HepG2 (cell line): Measurements from ENCODE around the gene MGMT. TPM values are rescaled to one million over a fixed set of nuclear protein-coding genes. Genes with fewer than 3 reads are reported as not detected.

Experiments
- ATAC-seq: fragments of 200-7000 bp; cut with Tn5 transposase; 3 replicates; pipeline ENCODE4 v1.9.1; 2020; ENCODE audit warnings: mild to moderate bottlenecking, moderate library complexity
- BruUV-seq: library from RNA; stranded (reverse); fragments of 400-500 nt; replicated peaks from 2 replicates; lab custom pipeline; 2021; lab: Mats Ljungman, UMichigan
- CTCF ChIA-PET: fragments of 300-600 bp; formaldehyde crosslinking; extraction: SDS; loops from one replicate; lab custom pipeline; 2021; ENCODE audit warnings: low total read pairs, inconsistent platforms, low intra/inter-chr PET ratio; lab: Yijun Ruan, JAX
- POLR2A ChIA-PET: fragments of 350-600 bp; sonication (Branson Sonifier 250); formaldehyde crosslinking; loops from one replicate; lab custom pipeline; 2020; ENCODE audit warnings: antibody characterized with exemption, inconsistent platforms; lab: Yijun Ruan, JAX
- DNase-seq: peaks from one replicate; pipeline ENCODE4 v3.0.0-alpha.2; 2015; ENCODE audit warnings: low spot score
- FAIRE-seq: peaks from 3 replicates; lab custom pipeline; 2011; peaks lifted over from hg19 to GRCh38; lab: Jason Lieb, UNC
- H2AFZ ChIP-seq: one replicate; pipeline ENCODE4 v1.6.1; 2011; ENCODE audit warnings: low read length, inconsistent platforms
- H3K27ac ChIP-seq: fragments of 300-600 bp; 3 replicates; pipeline ENCODE4 v1.8.0; 2011; ENCODE audit warnings: mixed run types, mild to moderate bottlenecking, mixed read lengths, low read length, inconsistent platforms; ENCODE audit not compliant: insufficient read depth; ENCODE audit errors: extremely low read length
- H3K27me3 ChIP-seq, 2 experiments: fragments of 200-600 bp in 1 of 2; 2 replicates in 1 of 2; 3 replicates in 1 of 2; pipeline versions ENCODE4 v1.6.0 to v1.8.0; 2011; ENCODE audit warnings: low read length in 2 of 2, mild to moderate bottlenecking in 2 of 2, moderate library complexity in 2 of 2, inconsistent platforms in 1 of 2; ENCODE audit not compliant: insufficient read depth in 2 of 2, control insufficient read depth in 1 of 2
- H3K36me3 ChIP-seq, 2 experiments: fragments of 200-600 bp in 1 of 2; replicated peaks in 1 of 2; 2 replicates in 1 of 2; 3 replicates in 1 of 2; pipeline versions ENCODE4 v1.5.1 to v1.8.0; 2011; ENCODE audit warnings: low read length in 2 of 2, inconsistent platforms in 1 of 2; ENCODE audit not compliant: insufficient read depth in 2 of 2, control insufficient read depth in 1 of 2
- H3K4me1 ChIP-seq: 2 replicates; pipeline ENCODE4 v1.5.1; 2012; ENCODE audit warnings: low read length, inconsistent platforms; ENCODE audit not compliant: insufficient read depth
- H3K4me2 ChIP-seq: 2 replicates; pipeline ENCODE4 v1.6.0; 2011; ENCODE audit warnings: low read depth, low read length, inconsistent platforms
- H3K4me3 ChIP-seq, 3 experiments: fragments of 200-600 bp in 1 of 3; sonication (generic), shearing (Covaris generic) in 1 of 3; replicated peaks in 1 of 3; 2 replicates each; pipeline ENCODE4 v1.5.1; 2011 to 2016; ENCODE audit warnings: low read length in 3 of 3, inconsistent platforms in 2 of 3, low read depth in 2 of 3, mild to moderate bottlenecking in 2 of 3, control low read depth in 1 of 3, mixed read lengths in 1 of 3; ENCODE audit not compliant: insufficient read depth in 1 of 3
- H3K79me2 ChIP-seq: one replicate; pipeline ENCODE4 v1.6.1; 2011; ENCODE audit warnings: low read length, inconsistent platforms; ENCODE audit not compliant: insufficient read depth
- H3K9ac ChIP-seq: 2 replicates; pipeline ENCODE4 v1.6.0; 2011; ENCODE audit warnings: mild to moderate bottlenecking, low read depth, low read length, inconsistent platforms; ENCODE audit not compliant: insufficient read depth
- H3K9me3 ChIP-seq: 2 replicates; pipeline ENCODE4 v1.5.1; 2012; ENCODE audit warnings: mild to moderate bottlenecking, low read length
- H4K20me1 ChIP-seq: 2 replicates; pipeline ENCODE4 v1.6.0; 2011; ENCODE audit warnings: inconsistent platforms, mild to moderate bottlenecking, low read length, moderate library complexity; ENCODE audit not compliant: insufficient read depth
- ERF ChIP-seq: IDR thresholded peaks from 2 replicates; pipeline ENCODE4 v1.6.1; 2018; ENCODE audit warnings: missing biosample characterization, missing genetic modification reagents
- GATAD1 ChIP-seq: IDR thresholded peaks from 2 replicates; pipeline ENCODE4 v1.6.1; 2016; ENCODE audit warnings: missing genetic modification reagents, missing compliant biosample characterization
- HNF4A ChIP-seq: sonication (generic); formaldehyde crosslinking; IDR thresholded peaks from 2 replicates; pipeline ENCODE4 v1.4.0; 2020; ENCODE audit warnings: missing genetic modification reagents
- HNRNPK ChIP-seq: fragments of 200-400 bp; formaldehyde crosslinking; IDR thresholded peaks from 2 replicates; pipeline ENCODE4 v1.6.1; 2018; ENCODE audit warnings: low read length, low read depth, moderate library complexity, mild to moderate bottlenecking; ENCODE audit not compliant: poor library complexity, severe bottlenecking
- IRF2 ChIP-seq: IDR thresholded peaks from 2 replicates; pipeline ENCODE4 v1.6.1; 2018; ENCODE audit warnings: missing genetic modification reagents, missing compliant biosample characterization
- MXD4 ChIP-seq: IDR thresholded peaks from 2 replicates; pipeline ENCODE4 v1.6.1; 2016; ENCODE audit warnings: mild to moderate bottlenecking, missing biosample characterization, missing genetic modification reagents
- NAIF1 ChIP-seq: sonication (generic); formaldehyde crosslinking; IDR thresholded peaks from 2 replicates; pipeline ENCODE4 v1.5.0; 2020; ENCODE audit warnings: mild to moderate bottlenecking, missing genetic modification reagents, borderline replicate concordance
- NFE2L2 ChIP-seq: fragments of 150-350 bp; IDR thresholded peaks from 2 replicates; pipeline ENCODE4 v1.6.1; 2014; ENCODE audit warnings: low read length
- NR2F2 ChIP-seq: IDR thresholded peaks from 2 replicates; pipeline ENCODE4 v1.6.1; 2012; ENCODE audit warnings: low read depth, inconsistent platforms, borderline replicate concordance
- PCBP1 ChIP-seq: fragments of 200-400 bp; formaldehyde crosslinking; IDR thresholded peaks from 2 replicates; pipeline ENCODE4 v1.6.1; 2017; ENCODE audit warnings: mild to moderate bottlenecking, low read depth, low read length, borderline replicate concordance
- PRDM10 ChIP-seq: sonication (generic); formaldehyde crosslinking; IDR thresholded peaks from 2 replicates; pipeline ENCODE4 v1.4.0; 2020; ENCODE audit warnings: low read depth, missing genetic modification reagents
- SMYD3 ChIP-seq: sonication (generic); formaldehyde crosslinking; IDR thresholded peaks from 2 replicates; pipeline ENCODE4 v1.8.1; 2023; ENCODE audit warnings: mild to moderate bottlenecking, missing genetic modification reagents
- UBTF ChIP-seq: sonication (generic); formaldehyde crosslinking; IDR thresholded peaks from 2 replicates; pipeline ENCODE4 v1.4.0; 2020; ENCODE audit warnings: mild to moderate bottlenecking, missing genetic modification reagents
- ZBTB42 ChIP-seq: sonication (generic); formaldehyde crosslinking; IDR thresholded peaks from 2 replicates; pipeline ENCODE4 v1.5.0; 2020; ENCODE audit warnings: mild to moderate bottlenecking, missing genetic modification reagents
- ZEB1 ChIP-seq: IDR thresholded peaks from 2 replicates; pipeline ENCODE4 v1.6.1; 2012; ENCODE audit warnings: mild to moderate bottlenecking, low read depth, inconsistent platforms; ENCODE audit not compliant: insufficient replicate concordance
- ZNF33B ChIP-seq: sonication (generic); formaldehyde crosslinking; IDR thresholded peaks from 2 replicates; pipeline ENCODE4 v1.5.1; 2020; ENCODE audit warnings: mild to moderate bottlenecking, missing genetic modification reagents
- ZNF446 ChIP-seq: sonication (generic); formaldehyde crosslinking; IDR thresholded peaks from 2 replicates; pipeline ENCODE4 v1.5.0; 2020; ENCODE audit warnings: mild to moderate bottlenecking, missing genetic modification reagents
- ZSCAN9 ChIP-seq: IDR thresholded peaks from 2 replicates; pipeline ENCODE4 v1.6.1; 2016; ENCODE audit warnings: borderline replicate concordance
- WGBS: methylation state at CpG from one replicate; pipeline ENCODE4 v1.1.6; 2017; ENCODE audit warnings: low lambda C conversion rate; 5-methylcytosine and 5-hydroxymethylcytosine counted together
- in situ Hi-C: cut with HindIII; loops from 2 replicates; pipeline ENCODE4 v1.10.0; 2017; ENCODE audit warnings: low pct_unique_long_range_greater_than_20kb; ENCODE audit not compliant: extremely low pct_ligation_motif_present
- intact Hi-C: fragments of 100-400 bp; cut with micrococcal nuclease; formaldehyde crosslinking; loops from one replicate; pipeline ENCODE4 v1.10.0; 2022; ENCODE audit not compliant: unreplicated experiment
- polyA plus RNA-seq, 8 experiments: library from polyadenylated mRNA; depleted of rRNA in 3 of 8; stranded (reverse) in 7 of 8; unstranded in 1 of 8; fragments of >200 nt; fragmentation: Illumina TruSeq in 4 of 8; extraction: Trizol in 4 of 8; gene quantifications; 2 replicates each; pipeline versions ENCODE4 v1.2.1 to v1.2.3, GENCODE V29; 2011 to 2016; ENCODE audit warnings: low read depth in 4 of 8, missing spikeins in 1 of 8, mixed read lengths in 1 of 8; ENCODE audit not compliant: insufficient read depth in 1 of 8
- total RNA-seq, 5 experiments: library from RNA; depleted of rRNA; stranded (reverse); fragments of >200 nt; fragmentation: Illumina TruSeq; extraction: Trizol; gene quantifications; 2 replicates each; pipeline ENCODE4 v1.2.3, GENCODE V29; 2016; ENCODE audit warnings: low read depth in 1 of 5

Gene MGMT
- total and polyA plus RNA-seq, 2 of the 13 experiments (the other 11 are each of a cell fraction or from before 2014, with no cell fraction given): 12.0 to 19.5 TPM

GRCh38 chr10:129780198-129780597 lies 313.2 kb downstream of the MGMT start:
- H3K4me3 ChIP-seq: no peak overlapping the region
- H3K4me2 ChIP-seq: no peak overlapping the region
- H3K27ac ChIP-seq: no peak overlapping the region
- 21% methylated on average over 6 of the region's 6 CpGs for WGBS
- ChIA-PET POLR2A (no interaction called here), CTCF (no interaction called here)
- intact Hi-C loops: no loop called here
- in situ Hi-C loops: no loop called here
- no peak for DNase-seq
- H4K20me1 ChIP-seq: no peaks in the 10 kb centered on the region
- H2AFZ ChIP-seq: no peak overlapping the region
- no peaks in the 10 kb centered on the region for H3K9me3 ChIP-seq
- no peak overlapping the region for H3K9ac ChIP-seq
- ATAC-seq: peak; percentile 51; the same call in 2 of the 3 replicates
- no peaks in the 10 kb centered on the region for H3K27me3 ChIP-seq
- H3K4me1 ChIP-seq: peaks cover 7% of the 10 kb centered on the region; the same call in 1 of the 2 replicates
- no peaks in the 10 kb centered on the region for H3K36me3 ChIP-seq
- BruUV-seq: no TSS peak
- no peak for FAIRE-seq
- H3K79me2 ChIP-seq: no peaks in the 10 kb centered on the region
- no peak for TF ChIP-seq ERF (CRISPR knock-in tag)
- TF ChIP-seq PCBP1: 0 out of 2 replicates have a peak, but pooled peaks have one; percentile 54
- TF ChIP-seq HNF4A (CRISPR knock-in tag): peak; percentile 70
- no peak for TF ChIP-seq ZBTB42 (CRISPR knock-in tag)
- TF ChIP-seq NFE2L2: no peak
- TF ChIP-seq HNRNPK: peak; percentile 6
- no peak for TF ChIP-seq ZNF446 (CRISPR knock-in tag)
- TF ChIP-seq SMYD3 (CRISPR knock-in tag): no peak
- TF ChIP-seq IRF2: no peak
- no peak for TF ChIP-seq NAIF1
- TF ChIP-seq UBTF (CRISPR knock-in tag): no peak
- TF ChIP-seq ZSCAN9: no peak
- no peak for TF ChIP-seq PRDM10 (CRISPR knock-in tag)
- TF ChIP-seq MXD4 (CRISPR knock-in tag): no peak
- TF ChIP-seq GATAD1 (CRISPR knock-in tag): no peak
- TF ChIP-seq NR2F2: no peak
- TF ChIP-seq ZEB1: no peak
- TF ChIP-seq ZNF33B (CRISPR knock-in tag): no peak
